ENCODE measurements around the gene RPH3AL. TPM values are rescaled to one million over a fixed set of nuclear protein-coding genes. Genes with fewer than 3 reads are reported as not detected.

The RPH3AL gene
- total and polyA plus RNA-seq, 7 donors: 3.7 to 18.5 (median 9.7) TPM

GRCh38 chr17:165939-166338 is 186.7 kb downstream of the RPH3AL start:
- WGBS, 3 donors: 88 to 92% (median 91%) methylated on average over 14 of the region's 14 CpGs
- no peaks in the 10 kb centered on the region for H3K36me3 ChIP-seq (ENCODE audit: insufficient read depth in 1 of 2, low read depth in 1 of 2)
- TF ChIP-seq CTCF (IDR thresholded peaks at IDR 0.05): no peak
- no peaks in the 10 kb centered on the region for H3K9me3 ChIP-seq
- no peak overlapping the region for H3K27ac ChIP-seq
- H3K4me3 ChIP-seq: no peak overlapping the region
- DNase-seq (no peak), ATAC-seq (no peak)
- H3K27me3 ChIP-seq (ENCODE audit: insufficient read depth in 3 of 3, low read length in 2 of 3): no peaks in the 10 kb centered on the region
- intact Hi-C loops (cut with DNase I): loop anchor here in 1 of 2 donors (2.0 kb wide), 1 partner anchor 221 kb away; no protein-coding TSS in a partner anchor
- H3K4me1 ChIP-seq: no peaks in the 10 kb centered on the region

- Histone ChIP-seq H3K36me3 (ENCODE audit: insufficient read depth in 1 of 2, low read depth in 1 of 2) (no peaks in the 10 kb centered on the region), H3K4me1 (no peaks in the 10 kb centered on the region), H3K9me3 (no peaks in the 10 kb centered on the region), H3K27ac (no peak overlapping the region), H3K27me3 (ENCODE audit: insufficient read depth in 3 of 3, low read length in 2 of 3) (no peaks in the 10 kb centered on the region), H3K4me3 (no peak overlapping the region)
- intact Hi-C loops (cut with DNase I): loop anchor here in 1 of 2 donors (2.0 kb wide), 1 partner anchor 222 kb away; no protein-coding TSS in a partner anchor
- 58 to 66% (median 59%) methylated on average over 16 of the region's 16 CpGs for WGBS, 3 donors
- peak; percentile 46 to 76 (median 64) for ATAC-seq
- TF ChIP-seq CTCF (IDR thresholded peaks at IDR 0.05): peak; percentile 44
- no peak for DNase-seq
Measured at GRCh38 chr17:164303-165235, 188.0 kb downstream of the RPH3AL start.

GRCh38 chr17:163514-164098 is 189.0 kb downstream of the RPH3AL start:
- DNase-seq (no peak), ATAC-seq (no peak)
- WGBS, 3 donors: 83 to 89% (median 87%) methylated on average over 11 of the region's 11 CpGs
- Histone ChIP-seq H3K27me3 (ENCODE audit: insufficient read depth in 3 of 3, low read length in 2 of 3) (no peaks in the 10 kb centered on the region), H3K4me3 (no peak overlapping the region), H3K36me3 (ENCODE audit: insufficient read depth in 1 of 2, low read depth in 1 of 2) (no peaks in the 10 kb centered on the region), H3K27ac (no peak overlapping the region), H3K9me3 (no peaks in the 10 kb centered on the region), H3K4me1 (no peaks in the 10 kb centered on the region)
- TF ChIP-seq CTCF (IDR thresholded peaks at IDR 0.05): no peak
- intact Hi-C loops (cut with DNase I): loop anchor here in 1 of 2 donors (2.0 kb wide), 1 partner anchor 223 kb away; no protein-coding TSS in a partner anchor

GRCh38 chr17:162689-163088 is 189.9 kb downstream of the RPH3AL start:
- Histone ChIP-seq H3K27ac (no peak overlapping the region), H3K9me3 (no peaks in the 10 kb centered on the region), H3K27me3 (ENCODE audit: insufficient read depth in 3 of 3, low read length in 2 of 3) (no peaks in the 10 kb centered on the region), H3K4me3 (no peak overlapping the region), H3K4me1 (no peaks in the 10 kb centered on the region), H3K36me3 (ENCODE audit: insufficient read depth in 1 of 2, low read depth in 1 of 2) (no peaks in the 10 kb centered on the region)
- ATAC-seq (no peak), DNase-seq (no peak)
- no peak for TF ChIP-seq CTCF (IDR thresholded peaks at IDR 0.05)
- 77 to 85% (median 83%) methylated on average over 11 of the region's 11 CpGs for WGBS, 3 donors
- intact Hi-C loops (cut with DNase I): no loop called here

Other genes with a start within 250 kb of the RPH3AL start
- gene SCGB1C2, start 215.2 kb downstream of the RPH3AL start, total RNA-seq: not detected
- not detected for gene SCGB1C2, start 215.2 kb downstream of the RPH3AL start, polyA plus RNA-seq
- gene DOC2B, start 171.2 kb downstream of the RPH3AL start, total RNA-seq: 1 to 10 TPM; 3.0 to 6.3 (median 3.7) TPM
- gene DOC2B, start 171.2 kb downstream of the RPH3AL start, polyA plus RNA-seq: 1 to 10 TPM; 1.7 to 3.9 (median 2.6) TPM
- gene RFLNB, start 93.1 kb upstream of the RPH3AL start, total RNA-seq: 10 to 100 TPM; 10.8 to 21.8 (median 13.3) TPM
- gene RFLNB, start 93.1 kb upstream of the RPH3AL start, polyA plus RNA-seq: 1 to 10 TPM; 6.0 to 8.4 (median 7.3) TPM

All from psoas muscle (tissue), 8 donors.